Tibial artery (tissue), 4 donors: Measurements from ENCODE around the gene OCA2.

Experiments
- DNase-seq, 2 donors: peaks; one replicate each; pipeline ENCODE4 v3.0.0-alpha.2; 2019
- H3K27ac ChIP-seq, 2 donors: fragments of 200-600 bp; sonication (generic) in 1 of 2; 1 replicate in 1 of 2; 2 replicates in 1 of 2; pipeline ENCODE4 v1.5.1; 2018 to 2019; ENCODE audit warnings: mild to moderate bottlenecking in 1 of 2
- H3K27me3 ChIP-seq, 2 donors: fragments of 200-600 bp; sonication (generic) in 1 of 2; one replicate each; pipeline versions ENCODE4 v1.5.1 to v1.6.0; 2016 to 2019
- H3K36me3 ChIP-seq, 3 donors: fragments of 200-600 bp; sonication (generic) in 2 of 3; one replicate each; pipeline ENCODE4 v1.5.1; 2016 to 2019; ENCODE audit warnings: mild to moderate bottlenecking in 2 of 3
- H3K4me1 ChIP-seq, 4 donors: fragments of 200-600 bp; sonication (generic) in 2 of 4; 1 replicate in 3 of 4; 2 replicates in 1 of 4; pipeline ENCODE4 v1.5.1; 2016 to 2019
- H3K4me3 ChIP-seq, 2 donors: fragments of 200-600 bp; sonication (generic) in 1 of 2; 1 replicate in 1 of 2; 2 replicates in 1 of 2; pipeline ENCODE4 v1.5.1; 2018 to 2019; ENCODE audit warnings: mild to moderate bottlenecking in 2 of 2
- H3K9me3 ChIP-seq, 3 donors: fragments of 200-600 bp; sonication (generic) in 1 of 3; one replicate each; pipeline ENCODE4 v1.5.1; 2016 to 2019
- CTCF ChIP-seq, 2 experiments: fragments of 200-600 bp in 1 of 2; fragments of 450-650 bp in 1 of 2; IDR thresholded peaks; one replicate each; pipeline ENCODE4 v1.5.1; 2017 to 2019; ENCODE audit warnings: antibody characterized with exemption in 2 of 2, mild to moderate bottlenecking in 1 of 2, moderate library complexity in 1 of 2
- intact Hi-C: fragments of 100-400 bp; cut with DNase I; formaldehyde crosslinking; loops from one replicate; pipeline ENCODE4 v1.15.0; 2023; ENCODE audit warnings: low total_unique reads

Gene OCA2

GRCh38 chr15:28001641-28002040 lies 97.5 kb downstream of the OCA2 start:
- no peak for DNase-seq
- TF ChIP-seq CTCF (IDR thresholded peaks at IDR 0.05): no peak
- intact Hi-C loops: no loop called here
- H3K36me3 ChIP-seq: peaks cover 0 to 8% (median 5%) of the 10 kb centered on the region in 3 donors
- peaks cover 0 to 4% (median 0%) of the 10 kb centered on the region in 3 donors for H3K9me3 ChIP-seq
- H3K4me1 ChIP-seq: no peaks in the 10 kb centered on the region
- no peaks in the 10 kb centered on the region for H3K27me3 ChIP-seq
- no peak overlapping the region for H3K27ac ChIP-seq
- no peak overlapping the region for H3K4me3 ChIP-seq

GRCh38 chr15:27993996-27994780 lies 104.9 kb downstream of the OCA2 start:
- Histone ChIP-seq H3K36me3 (no peaks in the 10 kb centered on the region), H3K27me3 (no peaks in the 10 kb centered on the region), H3K27ac (no peak overlapping the region), H3K4me3 (no peak overlapping the region), H3K4me1 (no peaks in the 10 kb centered on the region), H3K9me3 (no peaks in the 10 kb centered on the region)
- intact Hi-C loops: no loop called here
- DNase-seq: no peak
- TF ChIP-seq CTCF (IDR thresholded peaks at IDR 0.05): no peak

- H3K27ac ChIP-seq: no peak overlapping the region
- DNase-seq: no peak
- H3K4me1 ChIP-seq: no peaks in the 10 kb centered on the region
- no peak for TF ChIP-seq CTCF (IDR thresholded peaks at IDR 0.05)
- no peaks in the 10 kb centered on the region for H3K27me3 ChIP-seq
- no peaks in the 10 kb centered on the region for H3K36me3 ChIP-seq
- H3K9me3 ChIP-seq: no peaks in the 10 kb centered on the region
- intact Hi-C loops: no loop called here
- no peak overlapping the region for H3K4me3 ChIP-seq
These were observed 105.6 kb downstream of the OCA2 start for GRCh38 chr15:27993544-27993943.

GRCh38 chr15:27990521-27991515 lies 108.3 kb downstream of the OCA2 start:
- Histone ChIP-seq H3K27ac (no peak overlapping the region), H3K4me1 (no peaks in the 10 kb centered on the region), H3K9me3 (no peaks in the 10 kb centered on the region), H3K4me3 (no peak overlapping the region), H3K36me3 (peaks cover 0 to 5% (median 2%) of the 10 kb centered on the region in 3 donors), H3K27me3 (no peaks in the 10 kb centered on the region)
- TF ChIP-seq CTCF (IDR thresholded peaks at IDR 0.05): no peak
- no peak for DNase-seq
- intact Hi-C loops: no loop called here

GRCh38 chr15:27989838-27990237 lies 109.3 kb downstream of the OCA2 start:
- Histone ChIP-seq H3K4me1 (no peaks in the 10 kb centered on the region), H3K27ac (no peak overlapping the region), H3K4me3 (no peak overlapping the region), H3K27me3 (no peaks in the 10 kb centered on the region), H3K36me3 (peaks cover under 1 to 14% (median 8%) of the 10 kb centered on the region in 3 donors), H3K9me3 (no peaks in the 10 kb centered on the region)
- DNase-seq: no peak
- no peak for TF ChIP-seq CTCF (IDR thresholded peaks at IDR 0.05)
- intact Hi-C loops: no loop called here
